Measurements from ENCODE around the gene DLG3. TPM values are rescaled to one million over a fixed set of nuclear protein-coding genes. Genes with fewer than 3 reads are reported as not detected.

DLG3 gene
- total RNA-seq, 1 experiment from 2014 or later: 71.2 TPM

DNA sequence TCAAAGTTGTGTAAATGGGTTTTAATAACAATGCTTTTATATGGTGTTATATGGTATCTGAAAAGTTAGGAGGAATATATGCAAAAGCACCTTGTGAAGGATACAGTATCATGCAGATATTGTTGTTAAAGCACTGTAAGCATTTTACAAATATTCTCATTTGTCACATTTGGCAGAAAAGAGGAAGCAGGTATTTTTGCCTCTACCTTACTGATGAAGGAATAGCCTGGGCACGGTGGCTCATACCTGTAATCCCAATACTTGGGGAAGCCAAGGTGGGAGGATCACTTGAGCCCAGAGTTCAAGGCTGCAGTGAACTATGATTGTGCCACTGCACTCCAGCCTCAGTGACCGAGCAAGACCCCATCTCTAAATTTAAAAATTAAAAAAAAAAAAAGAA is 33.7 kb upstream of the DLG3 start:
- no peak overlapping the region for H2BK5ac ChIP-seq (ENCODE audit: insufficient read length, low read length)
- H3K27ac ChIP-seq (ENCODE audit: insufficient read length, low read depth, low read length): no peak overlapping the region
- no peak overlapping the region for H4K5ac ChIP-seq (ENCODE audit: insufficient read length, low read depth, low read length)
- H3K27me3 ChIP-seq (ENCODE audit: insufficient read depth, low read length): no peaks in the 10 kb centered on the region
- H3K4me2 ChIP-seq (ENCODE audit: insufficient read depth, insufficient read length, low read length): no peak overlapping the region
- H4K20me1 ChIP-seq (ENCODE audit: control insufficient read depth, insufficient read depth, insufficient read length): no peaks in the 10 kb centered on the region
- no peak overlapping the region for H2AK5ac ChIP-seq (ENCODE audit: insufficient read length, low read length)
- no peak overlapping the region for H4K91ac ChIP-seq (ENCODE audit: insufficient read length, low read depth, low read length)
- H3T11ph ChIP-seq (ENCODE audit: low read length): no peak overlapping the region
- peaks cover 47 to 51% of the 10 kb centered on the region in 2 experiments for H3K9me3 Mint-ChIP-seq
- no peaks in the 10 kb centered on the region for H3K79me2 ChIP-seq (ENCODE audit: insufficient read depth, low read length)
- H2BK20ac ChIP-seq (ENCODE audit: low read depth, low read length, poor library complexity, severe bottlenecking): no peak overlapping the region
- peaks cover 11 to 55% (median 26%) of the 10 kb centered on the region in 3 experiments for H3K36me3 Mint-ChIP-seq (ENCODE audit: insufficient read depth in 1 of 3, low read depth in 3 of 3)
- no peak overlapping the region for H3K4me3 Mint-ChIP-seq
- H3K79me1 ChIP-seq (ENCODE audit: insufficient read depth, low read depth, low read length, poor library complexity, severe bottlenecking): no peaks in the 10 kb centered on the region
- no peak overlapping the region for H3K18ac ChIP-seq (ENCODE audit: insufficient read length, low read depth, low read length)
- H3K14ac ChIP-seq (ENCODE audit: insufficient read depth, low read length): no peak overlapping the region
- H3K56ac ChIP-seq (ENCODE audit: insufficient read length, low read depth, low read length): no peak overlapping the region
- no peaks in the 10 kb centered on the region for H3K4me1 Mint-ChIP-seq
- no peak overlapping the region for H2BK15ac ChIP-seq (ENCODE audit: low read depth, low read length)
- TF ChIP-seq, protein P1, sequence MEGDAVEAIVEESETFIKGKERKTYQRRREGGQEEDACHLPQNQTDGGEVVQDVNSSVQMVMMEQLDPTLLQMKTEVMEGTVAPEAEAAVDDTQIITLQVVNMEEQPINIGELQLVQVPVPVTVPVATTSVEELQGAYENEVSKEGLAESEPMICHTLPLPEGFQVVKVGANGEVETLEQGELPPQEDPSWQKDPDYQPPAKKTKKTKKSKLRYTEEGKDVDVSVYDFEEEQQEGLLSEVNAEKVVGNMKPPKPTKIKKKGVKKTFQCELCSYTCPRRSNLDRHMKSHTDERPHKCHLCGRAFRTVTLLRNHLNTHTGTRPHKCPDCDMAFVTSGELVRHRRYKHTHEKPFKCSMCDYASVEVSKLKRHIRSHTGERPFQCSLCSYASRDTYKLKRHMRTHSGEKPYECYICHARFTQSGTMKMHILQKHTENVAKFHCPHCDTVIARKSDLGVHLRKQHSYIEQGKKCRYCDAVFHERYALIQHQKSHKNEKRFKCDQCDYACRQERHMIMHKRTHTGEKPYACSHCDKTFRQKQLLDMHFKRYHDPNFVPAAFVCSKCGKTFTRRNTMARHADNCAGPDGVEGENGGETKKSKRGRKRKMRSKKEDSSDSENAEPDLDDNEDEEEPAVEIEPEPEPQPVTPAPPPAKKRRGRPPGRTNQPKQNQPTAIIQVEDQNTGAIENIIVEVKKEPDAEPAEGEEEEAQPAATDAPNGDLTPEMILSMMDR (conservative IDR thresholded peaks at IDR 0.05): no peak
- H3K27me3 Mint-ChIP-seq (ENCODE audit: low read depth): no peaks in the 10 kb centered on the region
- H2BK120ac ChIP-seq (ENCODE audit: low read depth, low read length, poor library complexity, severe bottlenecking): no peak overlapping the region
- no peaks in the 10 kb centered on the region for H3K23me2 ChIP-seq (ENCODE audit: insufficient read length, low read depth, low read length, poor library complexity, severe bottlenecking)
- H3K23ac ChIP-seq (ENCODE audit: insufficient read length, low read depth, low read length): no peak overlapping the region
- no peak overlapping the region for H3K27ac Mint-ChIP-seq
- H4K8ac ChIP-seq (replicated peaks; ENCODE audit: insufficient read length, low read depth, low read length): no peak overlapping the region
- H3K9me3 ChIP-seq (ENCODE audit: control insufficient read depth, low read depth, low read length): peaks cover 31% of the 10 kb centered on the region
- no peak overlapping the region for H2AFZ ChIP-seq (ENCODE audit: low read length)
- H2BK12ac ChIP-seq (ENCODE audit: insufficient read length, low read depth, low read length): no peak overlapping the region
- no peak overlapping the region for H3K4ac ChIP-seq (ENCODE audit: low read depth, low read length)
- no peak for DNase-seq
- no peaks in the 10 kb centered on the region for H3K4me1 ChIP-seq (ENCODE audit: insufficient read depth, low read length)
- H3K9ac ChIP-seq (ENCODE audit: extremely low read depth, insufficient read length, low read length): no peak overlapping the region
- WGBS (ENCODE audit: extremely low coverage, insufficient read length, low lambda C conversion rate): no CpG with 5 or more reads among the region's 2 CpGs

Data from H9 (cell line).